ENCODE measurements around the gene FBXW9. TPM values are rescaled to one million over a fixed set of nuclear protein-coding genes. Genes with fewer than 3 reads are reported as not detected.
"Not testable (repeated sequence)": the region's sequence is repeated elsewhere in the genome, so short reads cannot be mapped to it uniquely, and the experiment has no call there.

FBXW9 gene
- total RNA-seq, 2 experiments from 2014 or later, result 10.2 to 10.5 TPM

DNA sequence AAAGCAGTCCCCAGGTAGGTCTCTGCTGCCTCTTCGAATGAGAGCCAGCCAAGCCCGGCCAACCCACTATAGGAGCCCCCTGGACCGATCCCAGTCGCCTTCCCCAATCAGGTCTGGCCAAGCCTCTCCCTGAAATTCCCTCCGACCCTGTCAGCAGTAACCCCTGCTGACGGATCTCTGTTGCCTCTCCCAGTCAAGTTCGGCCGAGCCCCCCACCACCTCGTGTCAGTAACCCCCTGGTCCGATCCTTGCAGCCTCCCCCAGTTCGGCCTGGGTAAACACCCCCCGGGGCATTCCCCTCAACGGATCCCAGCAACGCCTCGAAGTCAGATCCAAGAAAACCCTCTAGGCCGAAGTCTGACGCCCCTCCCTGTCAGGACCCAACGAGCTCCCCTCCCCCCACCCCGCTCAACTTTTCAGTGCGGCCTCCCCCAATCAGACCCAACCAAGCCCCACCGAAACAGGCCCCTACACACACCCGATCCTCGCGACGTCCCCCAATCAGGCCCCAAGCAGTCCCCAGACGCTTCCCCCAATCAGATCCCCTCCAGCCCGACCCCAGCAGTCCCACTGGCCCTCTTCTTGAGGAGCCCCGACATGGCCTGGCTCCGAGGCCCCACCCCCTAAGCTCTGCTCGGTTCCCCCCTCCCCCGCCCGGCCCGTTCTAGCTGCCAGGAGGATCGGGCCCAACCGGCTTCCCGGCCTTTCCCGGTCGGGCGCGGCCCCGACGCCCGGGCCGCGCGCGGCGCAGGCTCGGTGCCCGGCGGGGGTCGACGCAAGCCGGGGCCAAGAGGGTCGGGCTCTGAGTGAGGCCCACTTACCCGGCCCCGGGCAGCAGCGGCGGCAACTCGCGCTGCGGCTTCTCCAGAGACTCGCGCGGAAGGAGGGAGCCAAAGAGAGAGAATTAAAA is 25.5 kb upstream of the FBXW9 start:
- ChIA-PET CTCF (interaction anchor here (0.6 to 2.5 kb wide), 8 partner anchors 11 to 420 kb away, joined by 3 to 13 read pairs (median 4); partner anchors contain the start of genes GET3, JUNB, RNASEH2A and TRIR), POLR2A (interaction anchor here (0.6 to 3.7 kb wide), 6 partner anchors 8 to 1286 kb away, joined by 3 to 39 read pairs (median 6); partner anchors contain the start of gene TRIR)

DNA sequence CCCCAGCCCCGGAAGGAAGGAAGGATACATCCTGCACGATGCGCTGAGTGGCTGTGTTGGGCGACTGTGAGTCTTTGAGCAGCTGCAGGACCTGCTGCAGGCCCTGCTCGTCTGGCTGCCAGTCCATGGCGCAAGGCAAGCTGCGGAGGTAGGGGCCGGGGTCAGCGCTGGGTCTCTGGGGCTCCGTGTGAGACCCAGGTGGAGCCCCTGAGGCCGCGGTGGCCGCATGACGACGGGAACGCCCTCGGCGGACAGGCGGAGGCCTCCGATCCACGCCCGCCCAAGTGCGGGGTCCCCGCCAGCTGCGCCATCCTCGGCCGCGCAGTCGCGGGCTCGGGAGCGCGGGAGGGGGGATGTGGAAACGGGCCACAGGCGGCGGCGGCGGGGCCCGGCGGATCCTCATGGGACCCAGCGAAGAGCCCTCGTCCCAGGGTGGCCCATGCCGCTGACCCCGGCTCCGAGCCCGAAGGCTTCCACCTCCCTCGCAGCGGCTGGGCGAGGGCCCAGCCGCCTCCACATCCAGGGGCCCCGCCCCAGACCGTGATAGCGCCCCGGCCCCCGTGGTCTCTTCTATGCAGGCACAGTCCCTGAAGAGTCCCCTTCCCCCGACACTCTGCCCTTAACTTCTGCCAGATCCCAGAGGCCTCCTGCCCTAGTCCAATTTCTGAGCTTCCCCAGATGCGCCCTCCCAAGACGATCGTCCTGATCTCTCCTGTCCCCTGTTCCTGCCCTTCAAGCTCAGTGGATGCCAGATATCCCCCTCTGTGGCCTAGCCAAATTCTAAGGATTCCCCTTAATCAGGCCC is 24.6 kb upstream of the FBXW9 start:
- ChIA-PET CTCF (interaction anchor here (0.8 to 1.2 kb wide), 2 partner anchors 10 to 39 kb away, joined by 3 to 5 read pairs; no protein-coding TSS in a partner anchor), POLR2A (interaction anchor here (0.6 to 3.7 kb wide), 4 partner anchors 7 to 1286 kb away, joined by 3 to 39 read pairs (median 4); partner anchors contain the start of gene TRIR)

- CTCF ChIA-PET, result interaction anchor here (1.3 kb wide), 1 partner anchor 13 kb away, joined by 4 read pairs; no protein-coding TSS in a partner anchor
- POLR2A ChIA-PET, result no interaction called here
Measured at GRCh38 chr19:12720296-12720695, 23.9 kb upstream of the FBXW9 start.

GRCh38 chr19:12715929-12716328 is 19.5 kb upstream of the FBXW9 start:
- POLR2A ChIA-PET, result interaction anchor here (0.6 to 1.5 kb wide), 2 partner anchors 18 to 537 kb away, joined by 5 read pairs; no protein-coding TSS in a partner anchor
- CTCF ChIA-PET, result interaction anchor here (1.0 to 1.8 kb wide), 3 partner anchors 25 to 44 kb away, joined by 3 to 5 read pairs (median 4); no protein-coding TSS in a partner anchor

GRCh38 chr19:12715102-12715501 is 18.7 kb upstream of the FBXW9 start:
- CTCF ChIA-PET, result interaction anchor here (1.0 kb wide), 2 partner anchors 42 to 45 kb away, joined by 3 to 4 read pairs; no protein-coding TSS in a partner anchor
- POLR2A ChIA-PET, result interaction anchor here (0.6 to 1.5 kb wide), 2 partner anchors 19 to 536 kb away, joined by 5 read pairs; no protein-coding TSS in a partner anchor

GRCh38 chr19:12713304-12713703 is 16.9 kb upstream of the FBXW9 start:
- CTCF ChIA-PET, result interaction anchor here (0.6 kb wide), 1 partner anchor 59 kb away, joined by 3 read pairs; no protein-coding TSS in a partner anchor
- POLR2A ChIA-PET, result interaction anchor here (1.3 kb wide), 1 partner anchor 8 kb away, joined by 4 read pairs; no protein-coding TSS in a partner anchor

DNA sequence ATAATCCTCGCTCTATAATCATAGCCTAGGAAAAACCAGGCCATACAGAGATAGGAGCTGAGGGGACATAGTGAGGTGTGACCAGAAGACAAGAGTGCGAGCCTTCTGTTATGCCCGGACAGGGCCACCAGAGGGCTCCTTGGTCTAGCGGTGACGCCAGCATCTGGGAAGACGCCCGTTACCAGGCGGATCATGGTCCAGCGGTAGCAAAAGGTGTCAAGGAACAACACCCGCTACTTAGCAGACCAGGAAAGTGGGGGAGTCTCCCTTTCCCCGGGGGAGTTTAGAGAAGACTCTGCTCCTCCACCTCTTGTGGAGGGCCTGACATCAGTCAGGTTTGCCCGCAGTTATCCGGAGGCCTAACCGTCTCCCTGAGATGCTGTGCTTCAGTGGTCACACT is 15.6 kb upstream of the FBXW9 start:
- CTCF ChIA-PET, result interaction anchor here (0.7 to 0.9 kb wide), 3 partner anchors 30 to 85 kb away, joined by 3 to 4 read pairs (median 3); no protein-coding TSS in a partner anchor

DNA sequence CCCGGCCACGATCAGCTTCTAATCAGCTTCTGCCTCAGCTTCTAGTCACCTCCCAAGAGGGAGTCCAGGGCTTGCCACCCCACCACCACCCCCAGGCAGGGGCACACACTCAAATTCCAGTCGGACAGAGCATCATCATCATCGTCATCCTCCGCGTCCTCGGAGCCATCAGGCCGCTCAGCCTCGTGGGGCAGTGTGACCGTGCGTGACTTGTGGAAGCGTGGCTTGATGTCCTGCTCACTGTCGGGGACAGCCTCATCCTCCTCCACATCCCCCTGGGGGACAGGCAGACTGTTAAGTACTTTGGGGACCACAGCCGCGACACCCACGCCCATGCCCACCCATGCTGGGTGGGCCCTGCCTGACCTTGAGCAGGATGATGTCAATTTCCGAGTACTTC is 14.8 kb upstream of the FBXW9 start:
- ChIA-PET POLR2A (interaction anchor here (1.9 kb wide), 1 partner anchor 14 kb away, joined by 5 read pairs; the partner anchor contains the start of gene FBXW9), CTCF (interaction anchor here (0.6 to 0.7 kb wide), 2 partner anchors 11 to 92 kb away, joined by 3 read pairs; no protein-coding TSS in a partner anchor)

More for the DNA sequence above, 15.6 kb upstream of the FBXW9 start:
- POLR2A ChIA-PET, result not testable (repeated sequence)

- ChIA-PET CTCF (interaction anchor here (1.1 to 1.6 kb wide), 2 partner anchors 11 to 52 kb away, joined by 3 to 4 read pairs; no protein-coding TSS in a partner anchor), POLR2A (interaction anchor here (0.6 kb wide), 1 partner anchor 84 kb away, joined by 3 read pairs; no protein-coding TSS in a partner anchor)
Measured at GRCh38 chr19:12708641-12709040, 12.2 kb upstream of the FBXW9 start.

- CTCF ChIA-PET, result interaction anchor here (0.7 to 2.0 kb wide), 3 partner anchors 12 to 142 kb away, joined by 3 to 6 read pairs (median 4); no protein-coding TSS in a partner anchor
- POLR2A ChIA-PET, result no interaction called here
Measured at GRCh38 chr19:12706332-12706718, 9.9 kb upstream of the FBXW9 start.

DNA sequence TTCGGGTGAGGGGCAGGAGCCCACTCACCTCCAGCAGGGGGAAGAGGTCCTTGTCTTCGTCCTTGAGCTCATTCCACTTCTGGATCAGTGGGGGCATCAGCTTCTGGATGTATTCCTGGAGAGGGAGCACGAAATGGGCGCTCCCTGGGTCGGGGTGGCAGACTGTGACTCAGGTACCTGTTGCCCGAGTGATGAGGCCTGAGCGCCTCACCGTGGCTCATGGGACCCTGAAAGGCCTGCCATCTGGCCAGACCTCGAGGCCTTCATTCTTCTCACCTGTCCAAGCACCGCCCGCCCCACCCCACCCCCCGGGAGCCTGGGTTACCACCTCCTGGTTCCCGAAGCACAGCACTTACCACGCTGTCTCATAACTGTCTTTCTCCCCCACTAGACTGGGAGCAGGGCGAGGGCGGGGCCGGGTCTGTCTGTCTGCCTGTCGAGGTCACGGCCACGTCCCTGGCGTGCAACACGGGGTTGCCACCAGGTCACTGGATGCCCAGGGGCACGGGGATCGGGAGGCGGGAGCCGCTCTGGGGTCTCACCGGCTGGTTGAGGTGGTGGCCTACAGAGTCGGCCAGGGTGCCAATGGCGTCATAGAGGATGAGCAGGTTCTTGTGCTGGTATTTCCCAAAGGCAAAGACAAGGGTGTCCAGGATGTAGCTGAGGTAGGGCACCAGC is 9.4 kb upstream of the FBXW9 start:
- POLR2A ChIA-PET, result no interaction called here
- CTCF ChIA-PET, result interaction anchor here (0.7 to 2.0 kb wide), 3 partner anchors 12 to 142 kb away, joined by 3 to 6 read pairs (median 4); no protein-coding TSS in a partner anchor

GRCh38 chr19:12705169-12705568 is 8.7 kb upstream of the FBXW9 start:
- ChIA-PET POLR2A (no interaction called here), CTCF (no interaction called here)

DNA sequence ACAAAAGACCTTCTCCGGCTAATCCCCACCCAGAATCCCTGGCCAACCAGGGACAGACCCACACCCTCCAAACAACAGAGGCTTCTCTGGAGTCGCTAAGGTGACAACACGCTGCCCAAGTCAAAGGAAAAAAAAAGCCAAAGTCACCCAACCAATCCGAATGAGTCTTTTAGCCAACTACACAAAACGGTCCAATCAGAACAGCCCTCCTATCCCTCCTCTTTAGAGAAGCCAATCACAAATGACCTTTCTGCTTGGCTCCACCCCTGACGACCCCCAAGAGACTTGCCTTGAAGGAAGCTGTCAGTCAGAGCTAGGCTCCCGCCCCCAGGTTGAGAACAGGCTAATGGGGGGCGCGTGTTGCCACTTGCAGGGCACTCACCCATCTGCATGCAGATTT is 6.6 kb upstream of the FBXW9 start:
- CTCF ChIA-PET, result no interaction called here
- POLR2A ChIA-PET, result no interaction called here

DNA sequence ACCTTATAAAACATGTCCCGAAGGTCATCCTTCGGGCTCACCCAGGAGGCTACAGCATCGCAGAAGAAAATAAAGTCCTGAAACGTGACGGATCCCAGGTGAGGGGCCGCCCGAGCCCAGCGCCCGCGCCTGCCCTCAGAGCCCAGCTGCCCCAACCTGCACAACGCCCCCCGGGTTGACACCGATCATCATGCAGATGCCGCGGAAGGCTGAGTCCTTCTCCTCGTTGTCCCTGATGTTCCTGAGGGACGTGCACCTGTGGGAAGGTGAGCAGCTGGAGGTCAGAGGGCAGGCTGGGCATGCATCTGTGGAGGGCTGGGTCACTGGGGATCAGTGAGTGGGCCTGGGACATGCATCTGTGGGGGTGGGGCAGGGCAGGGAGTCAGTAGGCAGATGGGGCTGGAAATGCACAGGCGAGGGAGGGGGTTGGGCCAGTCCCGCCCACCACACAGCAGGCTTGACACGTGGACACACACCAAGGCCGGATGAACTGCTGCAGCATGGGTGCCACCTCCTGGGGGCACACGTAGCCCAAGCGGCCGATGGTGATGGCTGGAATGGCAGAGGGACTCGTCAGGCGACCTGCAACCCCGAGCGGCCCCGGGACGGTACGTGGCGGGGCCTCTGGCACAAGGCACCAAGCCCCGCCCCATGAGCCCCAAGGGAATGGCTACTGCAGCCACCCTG is 5.3 kb upstream of the FBXW9 start:
- CTCF ChIA-PET, result no interaction called here
- POLR2A ChIA-PET, result no interaction called here

GRCh38 chr19:12698138-12698537 is 1.7 kb upstream of the FBXW9 start:
- POLR2A ChIA-PET, result no interaction called here
- CTCF ChIA-PET, result no interaction called here

- POLR2A ChIA-PET, result interaction anchor here (1.7 kb wide), 1 partner anchor 13 kb away, joined by 5 read pairs; no protein-coding TSS in a partner anchor
- CTCF ChIA-PET, result interaction anchor here (0.7 to 1.6 kb wide), 5 partner anchors 11 to 60 kb away, joined by 3 to 8 read pairs (median 4); no protein-coding TSS in a partner anchor
Measured at GRCh38 chr19:12697425-12697824, 994 bp upstream of the FBXW9 start.

- ChIA-PET POLR2A (interaction anchor here (1.0 to 1.7 kb wide), 3 partner anchors 11 to 364 kb away, joined by 5 to 21 read pairs (median 5); no protein-coding TSS in a partner anchor), CTCF (interaction anchor here (1.0 to 1.6 kb wide), 4 partner anchors 24 to 152 kb away, joined by 4 to 8 read pairs (median 4); a partner anchor contains a TSS)
Measured at GRCh38 chr19:12695997-12696365, 450 bp downstream of the FBXW9 start.
